Activated effector memory CD4-positive, alpha-beta T cell treated with Interleukin-2 at 50 U/mL for 16 hours (primary cell): ENCODE measurements around the gene FTCD.

Experiments
- DNase-seq: peaks from one replicate; pipeline ENCODE4 v3.0.0-alpha.2; 2020

FTCD gene

GRCh38 chr21:46136739-46137349 is 18.5 kb downstream of the FTCD start:
- no peak for DNase-seq

GRCh38 chr21:46135782-46136395 is 19.5 kb downstream of the FTCD start:
- no peak for DNase-seq

GRCh38 chr21:46131838-46132651 is 23.3 kb downstream of the FTCD start:
- no peak for DNase-seq

- DNase-seq: no peak
These were observed 23.9 kb downstream of the FTCD start for GRCh38 chr21:46131588-46131837.

- DNase-seq: no peak
These were observed 24.4 kb downstream of the FTCD start for GRCh38 chr21:46130831-46131587.

- DNase-seq: no peak
These were observed 25.3 kb downstream of the FTCD start for GRCh38 chr21:46129846-46130651.

GRCh38 chr21:46128933-46129571 is 26.3 kb downstream of the FTCD start:
- no peak for DNase-seq

GRCh38 chr21:46128106-46128932 is 27.1 kb downstream of the FTCD start:
- DNase-seq: no peak

GRCh38 chr21:46127239-46128105 is 27.9 kb downstream of the FTCD start:
- no peak for DNase-seq

GRCh38 chr21:46126309-46127238 is 28.8 kb downstream of the FTCD start:
- no peak for DNase-seq

GRCh38 chr21:46125846-46126301 is 29.5 kb downstream of the FTCD start:
- no peak for DNase-seq

- DNase-seq: no peak
These were observed 30.2 kb downstream of the FTCD start for GRCh38 chr21:46124926-46125845.

- DNase-seq: no peak
These were observed 31.1 kb downstream of the FTCD start for GRCh38 chr21:46124083-46124925.

- DNase-seq: no peak
These were observed 32.4 kb downstream of the FTCD start for GRCh38 chr21:46122758-46123683.

GRCh38 chr21:46122237-46122671 is 33.1 kb downstream of the FTCD start:
- no peak for DNase-seq
